ENCODE data around the gene PATZ1. TPM values are rescaled to one million over a fixed set of nuclear protein-coding genes. Genes with fewer than 3 reads are reported as not detected.

The PATZ1 gene
- total RNA-seq, 4 donors from 2014 or later: 27.1 to 33.5 (median 31.3) TPM

DNA sequence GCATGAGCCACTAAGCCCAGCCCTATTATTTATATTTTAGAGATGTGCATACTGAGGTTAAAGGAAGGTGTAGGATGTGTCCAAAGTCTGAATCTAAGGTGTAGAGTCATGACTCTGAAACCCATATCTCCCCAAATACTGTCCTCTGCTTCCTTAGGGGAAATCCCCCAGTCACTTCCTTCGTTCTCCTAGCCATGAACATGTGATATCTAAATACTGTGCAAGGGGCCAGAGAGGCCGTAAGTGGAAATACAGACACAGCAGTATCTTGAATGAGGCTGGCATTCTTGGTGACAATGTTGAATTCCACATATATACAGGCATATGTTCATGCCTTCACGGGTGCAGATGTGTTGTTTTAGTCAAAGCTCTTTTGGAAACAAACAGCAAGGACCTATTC is 21.3 kb upstream of the PATZ1 start:
- H3K4me1 ChIP-seq: no peaks in the 10 kb centered on the region
- H3K36me3 ChIP-seq: no peaks in the 10 kb centered on the region
- no peak for TF ChIP-seq EP300 (IDR thresholded peaks at IDR 0.05)
- no peak for TF ChIP-seq CTCF (IDR thresholded peaks at IDR 0.05)
- no peak for TF ChIP-seq POLR2A (IDR thresholded peaks at IDR 0.05)
- H3K27ac ChIP-seq: no peak overlapping the region
- H3K4me3 ChIP-seq: no peak overlapping the region
- WGBS, 2 donors: 57 to 61% methylated on average over 3 of the region's 3 CpGs
- H3K9me3 ChIP-seq: no peaks in the 10 kb centered on the region
- no peak for DNase-seq (ENCODE audit: low spot score in 2 of 2)
- H3K27me3 ChIP-seq: no peaks in the 10 kb centered on the region

- Histone ChIP-seq H3K9me3 (no peaks in the 10 kb centered on the region), H3K4me1 (no peaks in the 10 kb centered on the region), H3K36me3 (no peaks in the 10 kb centered on the region), H3K27ac (no peak overlapping the region), H3K27me3 (no peaks in the 10 kb centered on the region), H3K4me3 (no peak overlapping the region)
- 49 to 59% methylated on average over 3 of the region's 3 CpGs for WGBS, 2 donors
- TF ChIP-seq POLR2A (IDR thresholded peaks at IDR 0.05) (no peak), CTCF (IDR thresholded peaks at IDR 0.05) (no peak), EP300 (IDR thresholded peaks at IDR 0.05) (no peak)
- no peak for DNase-seq (ENCODE audit: low spot score in 2 of 2)
Measured at GRCh38 chr22:31363885-31364465, 17.8 kb upstream of the PATZ1 start.

DNA sequence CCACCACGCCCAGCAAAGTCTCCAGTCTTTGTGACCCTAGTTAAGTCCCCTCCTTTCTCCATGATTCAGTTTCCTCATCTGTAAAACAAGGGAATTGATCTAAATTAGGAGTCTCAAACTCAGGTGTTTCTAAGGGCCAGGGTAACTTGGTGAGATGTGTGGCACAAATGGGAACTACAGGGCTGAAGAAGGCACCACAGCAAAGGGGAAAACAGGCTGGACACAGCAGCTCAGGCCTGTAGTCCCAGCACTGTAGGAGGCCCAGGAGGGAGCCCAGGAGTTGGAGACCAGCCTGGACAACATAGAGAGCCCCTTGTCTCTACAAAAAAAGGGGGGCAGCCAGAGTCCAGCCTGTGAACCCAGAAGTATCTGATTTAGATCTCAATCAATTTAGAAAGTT is 15.6 kb upstream of the PATZ1 start:
- DNase-seq (ENCODE audit: low spot score in 2 of 2): no peak
- TF ChIP-seq CTCF (IDR thresholded peaks at IDR 0.05) (no peak), POLR2A (IDR thresholded peaks at IDR 0.05) (no peak), EP300 (IDR thresholded peaks at IDR 0.05) (no peak)
- WGBS, 2 donors: 0 to 53% methylated on average over 1 of the region's 1 CpG
- Histone ChIP-seq H3K27me3 (no peaks in the 10 kb centered on the region), H3K4me1 (no peaks in the 10 kb centered on the region), H3K9me3 (no peaks in the 10 kb centered on the region), H3K4me3 (no peak overlapping the region), H3K27ac (no peak overlapping the region), H3K36me3 (no peaks in the 10 kb centered on the region)

DNA sequence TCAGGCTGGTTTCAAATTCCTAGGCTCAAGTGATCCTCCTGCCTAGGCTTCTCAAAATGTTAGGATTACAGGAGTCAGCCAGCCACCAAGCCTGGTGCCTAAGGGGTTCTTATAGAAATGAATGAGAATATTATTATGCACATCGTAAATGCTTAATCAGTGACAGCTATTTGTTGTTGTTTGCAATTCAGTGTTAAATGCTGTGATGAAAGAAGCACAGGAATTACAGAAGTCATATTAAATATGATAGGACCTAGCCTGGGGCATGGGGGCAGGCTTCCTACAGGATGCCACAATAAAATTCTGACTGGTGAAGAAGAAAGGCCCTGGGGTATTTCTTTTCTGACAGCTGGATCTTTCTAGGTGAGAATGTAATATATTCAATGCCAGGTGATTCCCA is 13.9 kb upstream of the PATZ1 start:
- no peak for TF ChIP-seq CTCF (IDR thresholded peaks at IDR 0.05)
- TF ChIP-seq POLR2A (IDR thresholded peaks at IDR 0.05): no peak
- TF ChIP-seq EP300 (IDR thresholded peaks at IDR 0.05): no peak
- Histone ChIP-seq H3K27me3 (no peaks in the 10 kb centered on the region), H3K4me3 (no peak overlapping the region), H3K9me3 (no peaks in the 10 kb centered on the region), H3K4me1 (no peaks in the 10 kb centered on the region), H3K27ac (no peak overlapping the region), H3K36me3 (no peaks in the 10 kb centered on the region)
- 42 to 67% methylated on average over 1 of the region's 1 CpG for WGBS, 2 donors
- no peak for DNase-seq (ENCODE audit: low spot score in 2 of 2)

DNA sequence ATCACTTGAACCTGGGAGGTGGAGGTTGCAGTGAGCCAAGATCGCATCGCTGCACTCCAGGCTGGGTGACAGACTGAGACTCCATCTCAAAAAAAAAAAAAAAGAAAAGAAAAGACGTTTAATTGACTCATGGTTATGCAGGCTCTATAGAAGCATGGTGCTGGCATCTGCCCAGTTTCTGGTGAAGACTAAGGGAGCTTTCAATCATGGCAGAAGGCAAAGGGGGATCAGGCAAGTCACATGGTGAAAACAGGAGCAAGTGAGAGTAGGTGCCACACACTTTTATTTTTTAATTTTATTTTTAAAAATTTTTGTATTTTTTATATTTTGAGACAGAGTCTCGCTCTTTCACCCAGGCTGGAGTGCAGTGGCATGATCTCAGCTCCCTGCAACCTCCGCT is 8.4 kb upstream of the PATZ1 start:
- no peaks in the 10 kb centered on the region for H3K9me3 ChIP-seq
- H3K36me3 ChIP-seq: no peaks in the 10 kb centered on the region
- DNase-seq (ENCODE audit: low spot score in 2 of 2): no peak
- 58 to 76% methylated on average over 5 of the region's 5 CpGs for WGBS, 2 donors
- no peak overlapping the region for H3K4me3 ChIP-seq
- TF ChIP-seq EP300 (IDR thresholded peaks at IDR 0.05) (no peak), POLR2A (IDR thresholded peaks at IDR 0.05) (no peak), CTCF (IDR thresholded peaks at IDR 0.05) (no peak)
- H3K4me1 ChIP-seq: no peaks in the 10 kb centered on the region
- H3K27me3 ChIP-seq: no peaks in the 10 kb centered on the region
- H3K27ac ChIP-seq: no peak overlapping the region

Data from tibial nerve (tissue), 4 donors.